Stimulated activated CD8-positive, alpha-beta memory T cell treated with anti-CD3 and anti-CD28 coated beads, Interleukin-15, amount 100 ng/mL, for 4 hours (primary cell): Measurements from ENCODE around the gene ZNF423.

ENCODE experiments used
- DNase-seq, 2 donors: peaks; one replicate each; pipeline ENCODE4 v3.0.0-alpha.2; 2020; ENCODE audit warnings: low read depth in 2 of 2

The ZNF423 gene

DNA sequence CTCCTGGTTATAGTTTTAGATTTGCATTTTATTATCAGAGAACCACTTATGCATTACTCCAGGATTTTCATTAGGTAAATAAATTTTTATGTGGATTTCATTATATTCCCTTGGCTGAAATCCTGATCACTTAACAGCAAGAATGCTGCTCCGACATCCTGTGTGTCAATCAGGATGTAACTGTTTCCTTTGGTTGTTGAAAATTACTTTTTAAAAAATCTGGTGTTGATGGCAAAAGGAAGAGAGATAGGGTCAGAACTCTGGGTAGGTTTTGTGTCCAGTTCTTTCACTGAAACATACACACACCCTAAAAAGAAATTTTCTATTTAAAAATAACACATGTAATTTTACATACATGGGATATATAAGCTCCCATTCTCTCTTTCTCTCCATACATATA lies 30.9 kb downstream of the ZNF423 start:
- DNase-seq: no peak

DNA sequence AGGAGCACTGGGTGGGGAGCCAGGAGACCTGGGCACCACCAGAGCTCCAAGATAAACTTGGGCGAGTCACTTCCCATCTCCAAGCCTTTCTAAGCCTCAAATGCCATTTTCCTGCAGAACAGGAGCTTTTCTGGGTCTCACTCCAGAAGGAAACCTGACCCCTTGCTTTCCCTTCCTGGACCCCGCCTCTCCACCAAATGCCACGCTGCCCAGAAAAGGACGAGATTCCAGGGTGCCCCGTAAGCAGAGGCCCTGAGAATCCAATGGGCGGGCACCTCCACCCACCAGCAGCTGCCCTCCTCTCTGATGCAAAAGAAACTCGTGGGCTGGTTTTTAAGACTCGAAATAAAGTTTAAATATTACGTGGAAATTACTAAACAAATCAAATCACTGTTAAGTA lies 31.3 kb downstream of the ZNF423 start:
- DNase-seq: no peak

DNA sequence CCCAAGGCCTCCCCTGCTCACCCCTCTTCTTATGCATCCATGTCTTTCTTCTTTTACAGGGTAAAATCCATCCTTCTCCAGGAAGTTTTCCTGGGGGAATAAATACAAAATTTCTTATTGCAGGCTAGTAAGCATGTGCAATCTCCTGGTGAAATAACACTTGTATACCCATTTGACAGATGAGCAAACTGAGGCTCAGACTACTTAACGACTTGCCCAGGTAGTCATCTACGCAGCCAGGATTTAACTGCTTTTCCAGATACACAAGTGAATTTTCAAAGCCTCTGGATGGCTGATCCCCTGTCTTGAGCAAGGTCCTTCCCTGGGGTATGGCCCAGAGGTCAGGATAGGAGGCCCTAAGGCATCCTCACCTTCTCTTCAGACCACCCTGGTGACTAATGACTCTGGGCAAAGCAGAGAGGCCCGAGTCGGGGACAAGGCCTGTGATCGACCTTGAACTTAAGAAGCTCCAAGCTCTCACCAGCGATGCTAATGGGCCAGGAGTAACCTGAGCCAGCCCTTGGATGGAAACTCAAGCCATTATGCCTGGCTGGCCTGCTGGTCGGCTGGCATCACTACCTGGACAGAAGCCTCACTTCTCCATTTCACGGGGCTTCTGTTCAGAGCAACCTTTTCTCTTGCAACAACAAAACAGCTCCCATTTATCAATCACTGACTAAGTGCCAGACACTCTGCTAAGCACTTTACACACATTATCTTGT lies 33.1 kb downstream of the ZNF423 start:
- no peak for DNase-seq

DNA sequence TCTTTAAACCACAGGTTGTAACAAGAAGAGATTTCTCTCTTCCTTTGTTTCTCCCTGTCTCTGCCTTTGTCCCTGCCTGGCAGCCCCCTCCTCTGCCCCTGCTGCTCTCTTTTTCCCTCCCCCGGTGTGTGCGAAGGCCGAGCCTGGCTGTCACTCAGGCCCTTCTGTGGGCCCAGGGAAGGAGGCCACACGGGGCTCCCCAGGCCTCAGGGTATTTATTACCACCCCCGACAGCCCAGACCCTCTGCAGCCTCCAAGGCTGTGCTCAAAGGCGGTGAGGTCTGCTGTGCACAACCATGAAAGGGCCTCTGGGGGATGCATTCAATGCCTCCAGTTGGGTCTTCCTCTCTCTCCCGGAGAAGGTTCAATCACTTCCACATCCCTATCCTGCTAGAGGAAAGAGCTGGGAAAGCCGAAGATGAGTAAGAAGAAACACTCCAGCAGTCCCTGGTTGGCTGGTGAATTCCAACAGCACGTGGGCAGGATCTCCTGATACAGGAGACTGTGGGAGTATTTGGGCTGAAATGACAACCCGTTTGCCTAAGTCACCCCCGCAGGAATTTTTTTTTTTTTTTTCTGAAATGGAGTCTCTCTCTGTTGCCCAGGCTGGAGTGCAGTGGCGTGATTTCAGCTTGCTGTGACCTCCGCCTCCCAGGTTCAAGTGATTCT lies 34.2 kb downstream of the ZNF423 start:
- DNase-seq: no peak

- DNase-seq: no peak
Observed at GRCh38 chr16:49821156-49821555, 34.8 kb downstream of the ZNF423 start.

DNA sequence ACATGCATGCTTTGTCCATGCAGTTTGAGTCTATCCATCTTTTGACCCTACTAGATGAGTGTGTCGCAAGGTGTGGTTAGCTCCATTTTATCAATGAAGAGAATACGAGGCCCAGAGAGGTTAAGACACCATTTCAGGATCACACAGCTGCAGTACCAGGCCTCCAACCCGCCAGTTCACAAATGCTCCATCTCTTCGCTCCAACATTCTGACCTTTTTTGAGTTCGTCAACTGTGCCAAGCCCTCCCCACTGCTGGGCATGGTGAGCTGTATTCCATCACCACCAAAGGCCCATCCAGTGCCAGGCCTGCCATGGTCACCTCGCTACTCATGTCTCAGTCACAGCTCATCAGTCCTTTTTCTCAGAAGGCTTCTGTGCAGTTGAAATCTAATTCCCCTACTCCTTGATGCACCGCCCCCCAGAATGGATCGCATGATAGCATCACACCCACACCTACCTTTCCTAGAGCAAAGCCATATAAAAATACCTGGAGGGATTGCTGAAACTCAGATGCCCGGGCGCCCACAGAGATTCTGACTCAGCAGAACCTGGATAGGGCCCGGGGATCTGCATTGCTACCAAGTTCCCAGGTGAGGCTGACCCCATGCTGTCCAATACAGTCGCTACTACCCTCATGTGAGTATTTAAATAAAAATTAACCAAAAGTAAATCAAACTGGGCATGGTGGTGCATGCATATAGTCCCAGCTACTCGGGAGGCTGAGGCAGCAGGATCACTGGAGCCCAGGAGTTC lies 38.0 kb downstream of the ZNF423 start:
- no peak for DNase-seq

DNA sequence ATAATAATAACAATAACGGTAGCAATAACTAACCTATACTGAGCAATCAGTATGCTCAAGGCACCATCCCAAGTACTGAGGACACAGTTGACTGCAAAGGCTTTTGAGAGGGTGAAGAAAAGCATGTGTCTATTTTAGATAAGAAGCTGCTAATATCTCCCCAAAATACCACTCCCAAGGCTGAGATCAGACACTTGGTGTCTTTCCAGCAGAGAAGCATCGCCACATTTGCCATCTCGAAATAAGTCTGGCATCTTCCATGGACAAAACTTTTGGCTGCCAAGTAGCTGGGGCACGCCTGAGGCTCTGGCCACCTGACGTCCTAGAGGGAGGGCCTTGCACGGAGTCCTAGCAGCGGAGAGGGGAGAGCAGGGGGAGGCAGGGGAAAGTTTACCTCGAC lies 39.0 kb downstream of the ZNF423 start:
- DNase-seq: no peak

DNA sequence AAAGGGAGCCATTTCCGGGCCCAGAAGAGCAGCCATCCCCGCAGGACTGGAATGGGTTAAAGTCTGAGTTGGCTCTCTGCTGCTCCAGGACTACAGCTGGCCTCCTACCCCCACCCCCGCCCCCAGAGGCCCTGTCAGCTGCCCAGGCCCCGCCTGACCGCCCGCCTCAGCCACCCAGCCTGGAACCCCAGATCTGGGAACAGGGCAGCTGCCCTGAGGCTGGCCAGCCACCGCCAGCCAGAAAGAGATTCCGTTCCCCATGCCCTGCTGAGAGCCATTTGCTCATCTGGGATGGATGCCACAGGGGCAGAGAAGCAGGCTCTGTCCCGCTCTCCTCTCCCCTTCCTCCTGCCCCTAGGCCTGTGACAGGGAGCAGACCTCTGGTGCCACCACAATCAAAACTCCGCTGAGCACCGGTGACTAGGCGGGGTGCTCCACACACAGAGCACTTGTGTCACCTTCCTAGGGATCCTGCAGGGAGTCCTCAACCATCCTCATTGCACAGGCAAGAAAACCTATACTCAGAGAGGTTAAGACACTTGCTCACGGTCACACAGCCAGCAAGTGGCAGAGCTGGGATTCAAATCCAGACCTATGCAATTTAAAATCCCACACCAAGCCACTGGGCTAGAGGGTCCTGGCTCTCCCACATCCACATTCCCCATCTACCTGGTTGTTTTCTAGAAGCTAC lies 44.1 kb downstream of the ZNF423 start:
- no peak for DNase-seq

GRCh38 chr16:49810831-49811230 lies 45.1 kb downstream of the ZNF423 start:
- no peak for DNase-seq

DNA sequence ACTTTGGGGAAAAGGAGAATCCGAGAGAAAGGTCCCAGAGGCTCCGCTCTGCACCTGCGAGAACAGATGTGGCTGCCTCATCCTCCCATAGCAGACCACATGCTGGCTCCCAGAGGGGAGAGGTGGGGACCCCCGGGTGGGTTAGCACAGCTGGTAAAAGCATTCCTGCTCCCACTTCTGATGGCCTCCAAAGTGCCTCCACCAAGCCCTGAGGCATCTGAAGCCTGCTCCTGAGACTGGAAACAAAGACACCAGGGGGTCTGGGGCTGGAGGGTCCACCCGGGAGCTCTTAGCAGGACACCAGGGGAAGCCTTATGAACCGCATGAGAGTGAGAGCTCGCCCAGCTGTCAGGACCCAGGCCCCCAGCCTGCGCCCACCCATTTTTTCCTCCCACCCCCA lies 46.4 kb downstream of the ZNF423 start:
- no peak for DNase-seq

- no peak for DNase-seq
Observed at GRCh38 chr16:49809062-49809461, 46.9 kb downstream of the ZNF423 start.

- DNase-seq: no peak
Observed at GRCh38 chr16:49806446-49806845, 49.5 kb downstream of the ZNF423 start.

GRCh38 chr16:49801290-49801689 lies 54.6 kb downstream of the ZNF423 start:
- no peak for DNase-seq

GRCh38 chr16:49800876-49801275 lies 55.0 kb downstream of the ZNF423 start:
- no peak for DNase-seq

GRCh38 chr16:49800441-49800840 lies 55.5 kb downstream of the ZNF423 start:
- DNase-seq: no peak

DNA sequence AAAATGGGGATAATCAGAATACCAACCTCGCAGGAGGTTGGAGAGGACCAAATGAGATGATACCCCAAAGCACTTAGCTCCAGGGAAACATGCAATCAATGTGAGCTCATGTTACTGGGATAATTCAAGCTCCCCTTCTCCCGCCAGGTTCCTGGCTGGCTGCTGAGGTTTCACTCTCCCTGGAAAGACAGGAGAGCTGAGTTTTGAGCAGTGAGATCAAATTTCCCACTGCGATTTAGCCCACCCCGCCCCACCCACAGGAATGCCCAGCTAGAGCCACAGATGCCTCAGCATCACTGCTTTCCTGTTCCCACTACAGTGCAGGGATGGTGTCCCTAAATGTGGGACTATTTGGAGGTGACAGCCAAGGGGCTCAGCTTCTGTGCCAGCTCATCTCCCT lies 56.7 kb downstream of the ZNF423 start:
- no peak for DNase-seq

DNA sequence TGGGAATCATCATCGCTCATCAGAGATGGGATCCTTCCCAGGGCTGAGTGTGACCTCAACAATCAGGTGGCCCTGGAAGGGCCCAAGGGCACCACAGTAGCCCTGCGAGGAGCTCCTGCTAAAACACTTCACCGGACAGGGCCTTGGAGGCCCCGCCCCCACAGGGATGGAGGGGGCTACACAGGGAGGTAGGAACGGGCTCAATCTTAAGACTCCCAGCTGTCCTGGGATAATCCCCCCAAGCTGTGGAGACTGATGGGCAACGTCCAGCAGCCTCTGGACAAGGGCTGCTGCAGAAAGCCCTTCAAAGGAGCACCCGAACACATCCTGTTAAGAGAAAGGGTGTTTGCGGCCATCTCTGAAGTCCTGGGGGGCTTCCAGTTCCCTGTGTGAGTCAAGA lies 60.4 kb downstream of the ZNF423 start:
- DNase-seq: no peak

GRCh38 chr16:49793244-49793643 lies 62.7 kb downstream of the ZNF423 start:
- DNase-seq: no peak

- DNase-seq: no peak
Observed at GRCh38 chr16:49789616-49790015, 66.3 kb downstream of the ZNF423 start.

DNA sequence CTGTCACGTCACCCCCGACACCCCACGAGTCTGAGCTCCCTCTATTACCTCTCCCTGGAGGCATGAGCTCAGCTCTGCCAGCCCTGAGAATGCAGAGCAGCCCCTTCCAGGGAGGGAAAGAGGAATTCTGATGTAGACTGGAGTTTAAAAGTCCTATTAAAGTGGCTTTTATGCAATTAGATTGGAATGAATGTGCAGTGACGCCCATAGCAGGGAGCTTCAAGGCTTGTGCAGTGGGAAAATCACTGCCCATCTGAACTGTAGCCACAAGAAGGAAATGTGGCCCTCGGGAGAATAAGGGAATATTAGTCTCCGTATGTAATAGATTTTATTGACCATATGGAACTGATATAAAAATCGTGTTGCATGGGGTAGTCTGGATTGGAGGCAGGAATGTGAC lies 66.9 kb downstream of the ZNF423 start:
- DNase-seq: no peak

DNA sequence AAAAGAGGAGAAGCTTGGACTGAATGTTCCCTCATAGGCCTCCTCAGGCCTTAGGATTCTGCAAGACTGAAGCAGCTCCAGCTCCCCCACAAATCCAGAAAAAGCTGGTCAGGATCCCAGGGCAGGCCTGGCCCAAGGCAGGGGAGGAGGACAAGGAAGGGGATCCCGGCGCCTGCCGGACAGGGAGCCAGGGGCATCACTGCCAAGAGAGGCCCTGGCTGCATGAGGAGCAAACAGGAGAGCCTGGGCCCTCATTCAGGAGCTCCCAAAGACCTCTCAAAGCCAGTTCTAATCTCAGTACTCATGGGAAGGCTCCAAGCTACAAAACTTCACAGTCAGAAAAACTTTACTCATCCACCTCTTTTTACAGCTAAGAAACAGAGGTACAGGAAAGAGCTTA lies 67.3 kb downstream of the ZNF423 start:
- DNase-seq: no peak

DNA sequence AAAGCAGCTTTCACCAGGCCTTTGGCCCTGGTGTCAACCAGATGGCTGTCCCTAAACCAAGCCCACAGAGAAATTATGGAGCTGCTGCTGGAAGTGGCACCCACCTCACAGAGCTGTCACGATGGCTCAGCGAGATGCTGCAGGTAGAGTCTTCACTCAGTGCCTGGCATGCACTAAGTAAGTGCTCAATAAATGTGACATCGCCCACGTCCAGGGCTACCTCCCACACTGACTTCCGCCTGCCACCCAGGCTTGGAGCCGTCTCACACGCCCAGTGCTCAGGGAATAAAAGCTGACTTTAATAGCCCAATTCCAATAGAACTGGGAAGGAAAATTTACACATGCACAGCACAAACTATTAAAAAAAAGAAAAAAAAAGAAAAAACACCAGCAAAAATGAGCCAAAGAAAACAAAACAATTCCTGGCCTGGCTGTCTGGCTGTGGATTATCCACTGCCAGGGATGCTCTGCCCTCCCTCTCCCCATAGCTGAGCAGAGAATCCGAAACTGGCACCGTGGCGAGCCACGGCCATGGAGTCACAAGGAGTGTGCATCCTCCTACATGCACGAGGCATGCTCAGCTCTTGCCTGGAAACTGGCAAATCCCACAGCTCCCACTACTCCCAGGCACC lies 68.9 kb downstream of the ZNF423 start:
- no peak for DNase-seq
